Neural cell (in vitro differentiated cells): ENCODE results near the gene TEK.

ENCODE experiments used
- EP300 ChIP-seq: fragments of 450-650 bp; conservative IDR thresholded peaks from 2 replicates; pipeline ENCODE4 v1.6.1; 2014; ENCODE audit warnings: antibody characterized with exemption, mild to moderate bottlenecking, moderate library complexity; ENCODE audit not compliant: poor library complexity, severe bottlenecking
- EZH2 ChIP-seq: fragments of 200-600, 300-800 bp; shearing (Covaris generic), sonication (generic); IDR thresholded peaks from 2 replicates; pipeline ENCODE4 v1.6.1; 2014; ENCODE audit warnings: antibody characterized with exemption, low read length, borderline replicate concordance, mild to moderate bottlenecking; ENCODE audit not compliant: insufficient read depth, poor library complexity, severe bottlenecking
- POLR2AphosphoS5 ChIP-seq: IDR thresholded peaks from 2 replicates; pipeline ENCODE4 v1.6.1; 2012
- RAD21 ChIP-seq: fragments of 450-650 bp; conservative IDR thresholded peaks from 2 replicates; pipeline ENCODE4 v1.6.1; 2014; ENCODE audit warnings: antibody characterized with exemption, mild to moderate bottlenecking, moderate library complexity
- SMC3 ChIP-seq: fragments of 450-650 bp; conservative IDR thresholded peaks from 2 replicates; pipeline ENCODE4 v1.6.1; 2014; ENCODE audit warnings: antibody characterized with exemption, mild to moderate bottlenecking, moderate library complexity; ENCODE audit not compliant: poor library complexity
- TAF1 ChIP-seq: IDR thresholded peaks from 2 replicates; pipeline ENCODE4 v1.6.1; 2012; ENCODE audit warnings: low read depth
- TF ChIP-seq, protein P1 (sequence below): fragments of 450-650 bp; IDR thresholded peaks from 2 replicates; pipeline ENCODE4 v1.5.1; 2014; ENCODE audit warnings: antibody characterized with exemption, mild to moderate bottlenecking, moderate library complexity; ENCODE audit not compliant: poor library complexity, severe bottlenecking
- TF ChIP-seq, protein P2 (sequence below): IDR thresholded peaks from 2 replicates; pipeline ENCODE4 v1.6.1; 2012; ENCODE audit warnings: borderline replicate concordance

DNA sequence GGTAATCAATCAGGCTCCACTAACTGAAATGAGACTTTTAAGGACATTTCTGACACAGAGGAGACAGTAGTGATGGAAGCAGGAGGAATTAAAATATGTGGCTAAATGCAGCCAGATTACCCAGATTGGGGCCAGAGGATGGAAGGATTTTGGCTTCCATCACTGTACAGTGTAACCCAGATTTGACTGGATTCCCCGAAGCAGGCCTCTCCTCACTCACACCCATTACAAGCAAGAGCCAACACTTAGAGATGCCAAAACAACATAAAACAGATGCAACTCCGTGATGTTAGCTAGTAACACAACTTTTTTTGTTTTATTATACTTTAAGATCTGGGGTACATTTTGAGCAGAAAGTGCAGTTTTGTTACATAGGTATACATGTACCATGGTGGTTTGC lies 17.6 kb downstream of the TEK start:
- TF ChIP-seq, protein P1, sequence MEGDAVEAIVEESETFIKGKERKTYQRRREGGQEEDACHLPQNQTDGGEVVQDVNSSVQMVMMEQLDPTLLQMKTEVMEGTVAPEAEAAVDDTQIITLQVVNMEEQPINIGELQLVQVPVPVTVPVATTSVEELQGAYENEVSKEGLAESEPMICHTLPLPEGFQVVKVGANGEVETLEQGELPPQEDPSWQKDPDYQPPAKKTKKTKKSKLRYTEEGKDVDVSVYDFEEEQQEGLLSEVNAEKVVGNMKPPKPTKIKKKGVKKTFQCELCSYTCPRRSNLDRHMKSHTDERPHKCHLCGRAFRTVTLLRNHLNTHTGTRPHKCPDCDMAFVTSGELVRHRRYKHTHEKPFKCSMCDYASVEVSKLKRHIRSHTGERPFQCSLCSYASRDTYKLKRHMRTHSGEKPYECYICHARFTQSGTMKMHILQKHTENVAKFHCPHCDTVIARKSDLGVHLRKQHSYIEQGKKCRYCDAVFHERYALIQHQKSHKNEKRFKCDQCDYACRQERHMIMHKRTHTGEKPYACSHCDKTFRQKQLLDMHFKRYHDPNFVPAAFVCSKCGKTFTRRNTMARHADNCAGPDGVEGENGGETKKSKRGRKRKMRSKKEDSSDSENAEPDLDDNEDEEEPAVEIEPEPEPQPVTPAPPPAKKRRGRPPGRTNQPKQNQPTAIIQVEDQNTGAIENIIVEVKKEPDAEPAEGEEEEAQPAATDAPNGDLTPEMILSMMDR: no peak
- TF ChIP-seq EZH2 (no peak), POLR2AphosphoS5 (no peak), RAD21 (no peak), EP300 (no peak), TAF1 (no peak), SMC3 (no peak)
- TF ChIP-seq, protein P2, sequence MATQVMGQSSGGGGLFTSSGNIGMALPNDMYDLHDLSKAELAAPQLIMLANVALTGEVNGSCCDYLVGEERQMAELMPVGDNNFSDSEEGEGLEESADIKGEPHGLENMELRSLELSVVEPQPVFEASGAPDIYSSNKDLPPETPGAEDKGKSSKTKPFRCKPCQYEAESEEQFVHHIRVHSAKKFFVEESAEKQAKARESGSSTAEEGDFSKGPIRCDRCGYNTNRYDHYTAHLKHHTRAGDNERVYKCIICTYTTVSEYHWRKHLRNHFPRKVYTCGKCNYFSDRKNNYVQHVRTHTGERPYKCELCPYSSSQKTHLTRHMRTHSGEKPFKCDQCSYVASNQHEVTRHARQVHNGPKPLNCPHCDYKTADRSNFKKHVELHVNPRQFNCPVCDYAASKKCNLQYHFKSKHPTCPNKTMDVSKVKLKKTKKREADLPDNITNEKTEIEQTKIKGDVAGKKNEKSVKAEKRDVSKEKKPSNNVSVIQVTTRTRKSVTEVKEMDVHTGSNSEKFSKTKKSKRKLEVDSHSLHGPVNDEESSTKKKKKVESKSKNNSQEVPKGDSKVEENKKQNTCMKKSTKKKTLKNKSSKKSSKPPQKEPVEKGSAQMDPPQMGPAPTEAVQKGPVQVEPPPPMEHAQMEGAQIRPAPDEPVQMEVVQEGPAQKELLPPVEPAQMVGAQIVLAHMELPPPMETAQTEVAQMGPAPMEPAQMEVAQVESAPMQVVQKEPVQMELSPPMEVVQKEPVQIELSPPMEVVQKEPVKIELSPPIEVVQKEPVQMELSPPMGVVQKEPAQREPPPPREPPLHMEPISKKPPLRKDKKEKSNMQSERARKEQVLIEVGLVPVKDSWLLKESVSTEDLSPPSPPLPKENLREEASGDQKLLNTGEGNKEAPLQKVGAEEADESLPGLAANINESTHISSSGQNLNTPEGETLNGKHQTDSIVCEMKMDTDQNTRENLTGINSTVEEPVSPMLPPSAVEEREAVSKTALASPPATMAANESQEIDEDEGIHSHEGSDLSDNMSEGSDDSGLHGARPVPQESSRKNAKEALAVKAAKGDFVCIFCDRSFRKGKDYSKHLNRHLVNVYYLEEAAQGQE: no peak
